NCI-H510A treated with DMSO at 0.1 percent for 48 hours (cell line): Measurements from ENCODE around the gene ANKS4B.
"Not testable (repeated sequence)": the region's sequence is repeated elsewhere in the genome, so short reads cannot be mapped to it uniquely, and the experiment has no call there.

Experiments used
- DNase-seq: peaks from one replicate; lab custom pipeline; 2025; lab: John Stamatoyannopoulos, UW

ANKS4B gene

DNA sequence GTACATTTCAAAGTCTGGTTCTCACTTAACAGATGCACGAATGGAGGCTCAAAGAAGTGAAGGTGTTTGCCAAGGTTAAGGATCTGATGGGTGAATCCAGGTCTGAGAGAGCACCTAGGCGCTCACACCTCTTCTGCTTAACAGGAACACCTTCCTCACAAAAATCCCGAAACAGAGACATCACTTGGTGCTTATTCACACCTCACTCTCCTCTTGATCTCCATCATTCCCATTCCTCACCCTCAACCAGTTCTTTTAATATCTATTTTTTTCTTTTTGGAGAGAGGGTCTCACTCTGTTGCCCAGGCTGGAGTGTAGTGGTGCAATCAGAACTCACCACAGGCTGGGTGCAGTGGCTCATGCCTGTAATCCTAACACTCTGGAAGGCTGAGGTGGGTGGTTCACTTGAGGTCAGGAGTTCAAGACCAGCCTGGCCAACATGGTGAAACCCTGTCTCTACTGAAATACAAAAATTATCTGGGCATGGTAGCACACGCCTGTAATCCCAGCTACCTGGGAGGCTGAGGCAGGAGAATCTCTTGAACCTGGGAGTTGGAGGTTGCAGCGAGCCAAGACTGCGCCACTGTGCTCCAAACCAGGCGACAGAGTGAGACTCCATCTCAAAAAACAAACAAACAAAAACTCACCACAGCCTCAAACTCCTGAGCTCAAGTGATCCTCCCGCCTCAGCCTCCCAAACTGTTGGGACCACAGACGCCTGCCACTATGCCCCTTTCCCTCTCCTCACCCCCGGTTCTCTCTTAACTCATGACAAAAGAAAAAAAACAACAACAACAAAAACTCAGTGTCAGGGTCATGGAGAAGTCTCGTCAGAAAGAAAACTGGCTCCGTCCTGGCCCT, 29.5 kb downstream of the ANKS4B start:
- DNase-seq: no peak

DNA sequence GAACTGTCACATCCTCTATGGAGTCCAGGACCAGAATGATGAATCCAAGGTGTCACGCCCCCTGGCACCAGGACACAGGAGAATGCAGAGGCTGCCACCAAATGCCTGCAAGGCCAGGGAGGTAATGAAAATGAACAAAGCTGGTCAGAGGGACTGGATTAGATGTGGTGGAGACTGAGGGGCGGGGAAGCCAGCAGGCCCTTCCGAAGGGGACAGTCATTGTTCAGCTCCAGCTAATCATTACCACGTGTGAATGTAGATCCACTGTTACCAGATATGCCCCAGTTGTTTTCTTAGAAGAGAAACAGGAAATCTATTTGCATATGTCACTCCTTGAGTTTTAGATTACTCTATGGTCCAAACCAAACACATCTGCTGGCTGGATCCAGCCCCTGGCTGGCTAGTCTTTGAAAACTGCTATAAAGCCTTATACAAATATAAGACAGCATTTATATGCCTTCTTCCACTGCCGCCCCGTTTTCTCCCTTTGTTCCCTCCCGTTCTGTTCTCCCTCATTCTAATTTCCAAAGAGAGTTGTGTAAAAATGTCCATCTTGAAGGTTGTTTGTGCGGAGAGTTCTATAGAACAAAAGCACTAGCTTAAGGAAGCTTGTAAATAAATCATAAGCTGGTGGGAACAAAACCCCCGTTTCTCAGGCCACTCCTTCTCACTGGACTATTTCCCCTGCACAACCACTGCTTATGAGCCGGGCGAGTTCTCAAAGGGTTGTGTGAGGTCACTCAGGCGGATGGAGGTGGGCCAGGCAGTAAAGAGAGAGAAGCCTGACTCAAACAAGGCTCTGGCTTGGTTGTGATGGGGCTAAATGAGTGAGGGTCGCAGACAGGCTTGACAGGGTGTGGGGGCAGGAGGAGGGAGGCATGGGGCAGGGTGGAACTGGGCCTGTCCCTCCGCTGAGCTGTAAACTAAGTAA, 30.4 kb downstream of the ANKS4B start:
- DNase-seq: peak; percentile 81

DNA sequence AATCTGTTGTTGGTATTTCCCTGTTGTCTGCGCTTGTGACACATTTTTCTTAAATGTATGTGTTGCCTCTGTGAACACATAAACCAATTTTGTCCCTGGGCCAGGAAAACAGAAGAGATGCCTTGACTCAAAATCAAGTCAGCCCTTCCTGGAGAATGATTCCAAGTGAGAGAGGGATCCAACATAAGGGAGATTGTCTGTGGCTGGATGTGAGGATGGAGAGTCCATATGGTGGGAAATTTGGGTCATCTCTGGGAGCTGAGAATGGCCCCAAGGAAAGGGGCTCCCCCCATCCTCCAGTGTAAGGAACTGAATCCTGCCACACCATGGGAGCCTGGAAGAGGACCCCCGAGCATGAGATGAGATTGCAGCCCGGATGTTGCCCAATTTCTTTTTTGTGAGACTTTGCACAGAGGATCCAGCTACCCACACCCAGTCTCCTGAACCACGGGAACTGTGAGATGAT, 31.1 kb downstream of the ANKS4B start:
- no peak for DNase-seq

DNA sequence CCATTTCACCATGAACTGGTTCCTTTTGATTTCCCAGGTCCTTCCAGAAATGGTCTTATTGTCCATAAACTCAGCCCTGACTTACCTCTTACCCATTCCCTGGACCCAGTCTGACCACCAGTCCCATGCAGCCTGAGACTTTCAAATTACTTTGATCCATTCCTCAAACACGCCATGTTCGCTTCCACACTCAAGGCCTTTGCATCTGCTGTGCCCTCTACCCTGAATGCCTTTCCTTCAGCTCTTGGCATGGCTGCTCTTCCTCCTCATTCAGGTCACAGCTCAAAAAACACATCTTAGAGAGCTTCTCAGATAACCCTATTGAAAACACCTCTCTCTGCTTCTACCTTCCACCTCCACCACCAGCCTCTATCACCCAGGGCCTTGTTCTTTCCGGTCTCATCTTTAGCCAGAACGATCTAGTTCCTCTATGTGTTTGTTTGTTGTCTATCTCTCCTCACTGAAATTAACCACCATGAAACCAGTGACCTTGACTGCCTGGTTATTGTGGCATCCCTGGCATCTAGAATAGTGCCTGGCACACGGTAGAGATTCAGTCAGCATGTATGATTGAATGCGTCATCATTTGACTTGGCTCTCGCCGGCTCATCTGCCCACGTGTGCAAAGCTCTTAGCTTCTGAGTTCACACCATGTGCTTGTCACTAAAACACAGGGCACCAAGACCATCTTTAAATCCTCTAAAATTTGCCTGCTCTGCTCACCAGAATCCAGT, 31.8 kb downstream of the ANKS4B start:
- DNase-seq: no peak

DNA sequence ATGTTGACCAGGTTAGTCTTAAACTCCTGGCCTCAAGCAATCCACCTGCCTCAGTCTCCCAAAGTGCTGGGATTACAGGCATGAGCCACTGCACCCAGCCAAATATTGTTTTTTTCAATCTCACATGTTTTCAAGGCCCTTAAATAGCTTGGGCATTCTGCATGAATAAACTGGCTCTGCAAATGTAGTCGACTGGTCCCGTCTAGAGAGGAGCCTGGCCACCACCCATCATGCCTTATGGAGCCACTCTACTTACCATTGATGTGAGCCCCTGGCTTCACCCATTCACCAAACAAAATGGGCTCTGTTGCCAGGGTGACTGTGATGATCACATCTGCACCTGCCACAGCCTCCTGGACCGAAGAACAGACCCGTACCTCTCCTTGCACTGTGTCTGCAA, 33.8 kb downstream of the ANKS4B start:
- no peak for DNase-seq

DNA sequence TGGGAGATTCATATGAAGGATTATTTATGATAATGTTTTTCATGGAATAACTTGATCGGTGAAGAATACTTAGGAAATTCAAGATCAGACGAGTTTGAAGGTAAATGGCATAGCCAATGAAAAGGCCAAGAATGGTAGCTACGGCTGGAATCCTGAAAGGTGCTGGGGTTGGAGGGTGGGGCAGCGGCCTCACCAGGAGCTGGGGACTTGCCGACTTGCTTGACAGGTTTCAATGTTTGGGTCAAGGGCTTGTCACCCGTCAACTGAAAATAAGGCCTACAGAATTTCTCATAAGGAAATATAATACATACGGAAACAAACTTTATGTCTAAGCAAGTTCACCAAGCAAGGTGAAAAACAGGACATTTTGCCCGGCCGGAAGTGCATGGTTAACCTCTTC, 34.7 kb downstream of the ANKS4B start:
- DNase-seq: no peak

DNA sequence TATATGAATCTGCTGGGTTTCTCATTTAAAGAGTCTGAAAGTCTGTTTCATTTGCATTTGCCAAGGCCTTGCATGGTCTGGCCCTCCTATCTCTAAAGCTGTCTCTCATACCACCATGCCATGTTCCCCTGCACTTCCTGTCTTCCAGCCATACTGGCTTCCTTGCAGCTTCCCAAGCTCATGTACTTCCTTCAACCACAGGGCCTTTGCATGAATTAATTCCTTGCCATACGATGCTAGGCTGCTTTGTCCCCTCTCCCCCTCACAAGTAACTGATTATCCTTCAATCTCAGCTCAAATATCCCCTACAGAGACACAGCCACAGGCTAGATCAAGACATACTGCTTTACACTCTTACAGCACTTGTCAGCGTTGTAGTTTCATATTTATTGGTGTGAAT, 38.8 kb downstream of the ANKS4B start:
- DNase-seq: no peak

DNA sequence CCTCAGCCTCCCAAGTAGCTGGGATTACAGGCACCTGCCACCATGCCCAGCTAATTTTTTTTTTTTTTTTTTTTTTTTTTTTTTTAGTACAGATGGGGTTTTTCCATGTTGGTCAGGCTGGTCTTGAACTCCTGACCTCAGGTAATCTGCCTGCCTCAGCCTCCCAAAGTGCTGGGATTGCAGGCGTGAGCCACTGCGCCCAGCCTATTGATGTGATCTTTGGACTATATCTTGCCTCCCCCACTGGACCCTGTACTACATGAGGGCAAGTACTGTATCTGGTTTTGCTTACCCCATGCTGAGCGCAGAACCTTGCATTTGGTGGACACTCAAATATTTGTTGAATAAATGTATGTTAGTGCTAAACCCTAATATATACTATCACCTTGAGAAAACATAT, 39.3 kb downstream of the ANKS4B start:
- not testable (repeated sequence) for DNase-seq

DNA sequence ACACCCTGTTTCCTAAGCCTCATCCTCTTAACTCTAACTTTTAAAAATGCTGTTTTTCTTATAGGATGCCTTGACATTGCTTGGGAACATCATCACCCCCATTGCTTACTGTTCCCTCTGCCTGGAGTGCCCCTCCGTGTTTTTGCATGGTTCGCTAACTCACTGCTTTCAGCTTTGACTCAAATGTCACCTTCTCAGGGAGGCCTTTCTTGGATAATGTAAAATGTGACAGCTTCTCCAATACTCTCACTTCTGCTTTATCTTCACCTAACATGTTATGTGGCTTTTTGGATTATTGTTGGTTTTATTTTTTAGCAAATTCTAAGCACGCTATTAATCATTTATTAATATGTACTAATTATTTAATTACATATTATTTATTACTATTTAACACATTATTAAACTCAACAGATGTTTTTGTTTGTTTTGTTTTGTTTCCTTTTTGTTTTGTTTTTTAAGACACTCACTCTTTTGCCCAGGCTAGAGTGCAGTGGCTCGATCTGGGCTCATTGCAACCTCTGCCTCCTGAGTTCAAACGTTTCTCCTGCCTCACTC, 40.8 kb downstream of the ANKS4B start:
- no peak for DNase-seq

DNA sequence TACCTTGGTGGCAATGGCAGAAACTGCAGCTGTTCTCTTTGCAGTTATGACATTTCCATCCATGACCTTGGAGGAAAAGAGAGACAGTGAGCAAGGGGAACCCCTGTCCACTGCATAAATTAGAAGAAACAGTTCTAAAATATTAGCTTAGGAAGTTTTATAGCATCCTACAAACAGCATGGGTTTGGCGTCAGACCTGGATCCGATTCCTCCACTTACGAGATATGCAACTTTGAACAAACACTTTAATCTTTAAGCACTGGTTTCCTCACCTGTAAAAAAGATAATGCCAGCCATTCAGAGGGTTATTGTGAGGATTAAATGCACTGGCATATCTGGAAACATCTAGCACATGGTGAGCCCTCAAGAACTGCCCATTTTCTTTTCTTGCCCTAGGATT, 42.0 kb downstream of the ANKS4B start:
- no peak for DNase-seq

DNA sequence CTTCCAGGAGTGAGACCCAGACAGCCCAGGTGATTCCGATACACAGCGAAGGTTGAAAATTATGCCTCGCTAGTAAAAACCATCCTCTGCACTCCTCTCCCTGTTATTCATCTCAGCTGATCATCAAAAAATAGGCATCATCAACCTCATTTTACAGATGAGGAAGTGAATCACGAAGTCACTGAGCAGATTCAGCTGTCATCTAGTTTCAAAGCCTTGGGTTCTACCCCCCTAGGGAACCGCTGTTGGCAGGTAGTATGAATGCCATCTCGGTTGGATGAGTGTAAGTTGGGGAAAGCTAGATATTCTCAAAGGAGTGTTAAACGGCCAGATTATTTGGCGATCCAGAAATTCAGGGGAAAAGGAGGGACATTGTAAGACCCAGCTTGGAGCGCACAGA, 42.6 kb downstream of the ANKS4B start:
- no peak for DNase-seq

DNA sequence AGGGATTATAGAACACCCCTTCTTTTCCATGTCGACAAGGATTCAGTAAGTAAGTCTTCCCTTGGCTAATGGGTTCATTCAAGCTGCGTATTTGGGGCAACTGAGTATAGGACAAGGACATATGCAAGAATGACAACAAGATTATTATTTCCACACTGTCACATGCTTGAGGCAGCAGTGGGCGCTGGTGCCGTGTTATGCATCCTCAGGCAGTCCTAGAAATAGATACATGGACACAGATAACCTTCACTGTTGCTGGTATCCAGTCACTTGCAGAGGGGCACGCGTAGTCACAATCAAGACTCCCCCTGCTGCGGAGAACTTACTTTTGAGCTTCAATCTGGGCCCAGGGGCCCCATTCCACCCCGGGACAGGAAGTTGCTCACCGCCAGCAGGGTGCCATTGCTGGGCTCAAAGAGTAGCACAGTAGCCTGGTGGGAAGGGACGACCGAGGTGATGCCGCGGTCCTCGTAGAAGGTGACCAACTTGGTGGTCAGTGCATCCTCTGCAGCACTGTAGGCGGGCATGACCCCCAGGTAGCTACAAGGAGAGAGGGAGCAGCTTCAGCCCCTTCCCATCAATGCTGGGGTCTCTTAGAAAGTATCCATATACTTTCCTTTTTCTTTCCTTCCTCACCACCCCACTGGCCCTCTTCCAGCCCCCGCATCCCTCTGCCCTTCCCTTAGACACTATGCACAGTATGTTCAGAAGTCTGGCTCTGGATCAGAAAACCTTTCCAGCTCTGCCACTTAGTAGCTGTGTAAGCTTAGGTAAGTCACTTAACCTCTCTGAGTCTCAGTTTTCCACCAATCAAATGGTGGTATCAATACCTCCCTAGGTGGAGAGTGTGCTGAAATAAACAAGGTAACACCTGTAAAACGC, 43.8 kb downstream of the ANKS4B start:
- no peak for DNase-seq

DNA sequence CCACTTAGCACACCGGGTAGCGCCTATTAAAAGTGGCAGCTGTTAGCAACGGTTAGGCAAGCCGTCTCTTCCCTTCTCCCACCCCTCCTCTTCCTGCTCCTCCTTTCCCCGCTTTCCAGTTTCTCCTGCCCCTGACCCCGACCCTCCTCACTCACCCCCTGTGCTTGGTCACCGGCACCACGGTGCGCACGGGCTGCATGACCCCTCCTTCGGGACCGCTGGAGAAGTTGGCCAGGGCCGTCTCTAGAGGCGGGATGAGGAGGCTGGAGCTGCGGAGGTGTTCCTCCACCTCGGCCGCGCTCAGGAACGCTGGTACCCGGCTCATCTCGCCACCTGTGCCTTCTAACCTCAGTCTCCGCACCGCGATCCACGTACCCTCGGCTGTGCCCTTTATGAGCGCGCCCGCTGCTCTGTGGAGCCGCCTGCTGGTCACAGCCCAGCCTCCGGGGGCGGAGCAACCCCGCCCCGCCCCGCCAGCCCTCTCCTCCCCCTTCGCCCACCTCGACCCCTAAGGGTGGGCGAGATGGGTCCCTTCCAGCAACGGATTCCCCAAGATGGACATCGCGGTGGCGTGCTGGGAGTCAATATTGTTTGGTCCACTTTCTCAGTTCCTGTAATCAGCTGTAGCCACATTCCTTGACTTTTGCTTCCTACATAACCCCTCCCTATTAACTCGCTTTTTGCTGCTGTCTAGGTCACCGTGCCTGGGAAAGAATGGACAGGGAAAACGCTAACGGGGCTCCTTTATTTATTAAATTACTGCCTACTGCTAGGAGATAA, 44.6 kb downstream of the ANKS4B start, which contains the start of gene CRYM:
Gene CRYM, minus strand, starts transcription at position 364 of the 780 bp plus-strand sequence. Its CDS starts 39 bp downstream, at position 325.
- DNase-seq: peak; percentile 88

DNA sequence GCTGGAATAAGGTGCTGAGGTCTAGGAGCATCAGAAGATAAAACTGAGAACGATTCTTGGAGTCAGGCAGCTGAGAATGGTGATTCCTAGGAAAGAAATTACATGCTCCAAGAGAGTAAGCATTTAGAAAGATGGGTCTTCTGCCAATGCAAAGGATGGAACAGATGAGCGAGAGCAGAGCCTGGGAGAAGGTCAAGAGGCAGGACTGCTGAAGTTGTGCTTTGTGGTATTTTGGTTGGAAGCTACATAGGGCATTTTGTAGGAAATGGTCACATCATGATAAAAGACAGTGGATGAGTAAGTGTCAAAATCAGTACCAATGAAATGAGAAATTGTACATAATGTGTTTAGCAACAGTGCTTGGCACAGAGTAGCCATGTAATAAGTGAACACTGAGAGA, 46.0 kb downstream of the ANKS4B start:
- DNase-seq: no peak

DNA sequence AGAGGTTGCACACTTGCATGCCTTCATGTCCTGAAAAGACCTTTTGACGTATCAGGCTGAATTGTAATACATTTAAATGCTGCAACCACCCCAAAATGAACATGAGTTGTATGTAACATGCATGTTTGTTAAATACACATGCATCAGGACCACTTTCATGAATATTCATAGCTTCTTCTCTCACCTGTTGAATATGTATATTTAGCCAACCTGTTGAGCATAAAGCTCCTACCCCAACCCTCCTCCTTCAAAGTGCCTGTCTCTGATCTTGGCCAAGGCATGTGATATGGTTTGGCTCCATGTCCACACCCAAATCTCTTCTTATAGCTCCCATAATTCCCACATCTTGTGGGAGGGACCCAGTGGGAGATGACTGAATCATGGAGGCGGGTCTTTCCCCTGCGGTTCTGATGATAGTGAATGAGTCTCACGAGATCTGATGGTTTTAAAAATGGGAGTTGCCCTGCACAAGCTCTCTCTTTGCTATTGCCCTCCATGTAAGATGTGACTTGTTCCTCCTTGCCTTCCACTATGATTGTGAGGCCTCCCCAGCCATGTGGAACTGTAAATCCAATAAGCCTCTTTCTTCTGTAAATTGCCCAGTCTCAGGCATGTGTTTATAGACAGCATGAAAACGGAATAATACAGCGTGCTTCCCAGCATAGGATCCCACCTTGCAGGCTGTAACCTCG, 48.3 kb downstream of the ANKS4B start:
- DNase-seq: no peak

DNA sequence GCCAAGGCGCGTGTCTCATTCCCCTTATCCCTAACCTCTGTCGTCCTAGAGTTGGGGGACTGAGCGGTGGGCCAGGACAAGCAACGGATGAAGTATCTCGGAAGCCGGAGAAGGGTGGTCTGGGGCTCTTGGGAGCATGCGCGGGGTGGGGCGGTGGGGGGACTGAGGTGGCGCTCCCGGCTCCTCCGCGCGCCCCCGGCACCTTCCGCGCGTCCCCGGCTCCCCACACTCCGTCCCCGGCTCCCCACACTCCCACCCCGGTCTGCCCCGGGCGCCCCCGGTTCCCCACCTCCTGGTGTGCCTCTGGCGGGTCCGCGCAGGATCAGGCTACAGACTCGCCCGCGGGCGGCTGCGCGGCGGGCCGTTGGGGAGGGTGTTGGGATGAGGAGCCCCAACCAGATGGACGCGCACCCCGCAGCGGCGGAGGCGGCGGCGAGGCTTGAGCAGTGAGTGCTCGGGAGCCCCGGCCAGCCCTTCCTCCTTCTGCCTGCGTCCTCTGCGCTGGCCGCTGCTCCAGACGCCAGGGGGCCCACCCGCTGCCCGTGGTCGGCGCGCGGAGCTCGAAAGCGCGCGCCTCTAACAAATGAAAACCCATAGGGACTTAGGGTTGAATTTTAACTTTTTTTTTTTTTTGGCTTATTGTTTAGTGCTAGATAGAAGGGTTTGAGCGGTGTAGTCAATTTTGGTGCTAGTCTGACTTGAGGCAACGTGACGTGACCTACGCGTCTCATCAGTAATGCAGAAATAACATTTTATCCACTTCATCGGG, 50.2 kb downstream of the ANKS4B start:
- DNase-seq: peak; percentile 36

DNA sequence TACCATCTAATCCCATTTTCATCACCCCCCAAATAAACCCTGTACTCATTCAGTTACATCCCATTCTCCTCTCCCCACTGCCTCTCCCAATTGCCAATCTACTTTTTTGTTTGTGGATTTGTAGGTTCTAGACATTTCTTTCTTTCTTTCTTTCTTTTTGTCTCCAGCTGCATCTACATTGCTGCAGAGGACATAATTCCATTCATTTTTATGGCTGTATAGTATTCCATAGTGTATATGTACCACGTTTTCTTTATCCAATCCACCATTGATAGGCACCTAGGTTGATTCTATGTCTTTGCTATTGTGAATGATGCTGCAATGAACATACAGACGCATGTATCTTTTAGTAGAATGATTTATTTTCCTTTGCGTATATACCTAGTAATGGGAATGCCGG, 50.9 kb downstream of the ANKS4B start:
- DNase-seq: no peak

DNA sequence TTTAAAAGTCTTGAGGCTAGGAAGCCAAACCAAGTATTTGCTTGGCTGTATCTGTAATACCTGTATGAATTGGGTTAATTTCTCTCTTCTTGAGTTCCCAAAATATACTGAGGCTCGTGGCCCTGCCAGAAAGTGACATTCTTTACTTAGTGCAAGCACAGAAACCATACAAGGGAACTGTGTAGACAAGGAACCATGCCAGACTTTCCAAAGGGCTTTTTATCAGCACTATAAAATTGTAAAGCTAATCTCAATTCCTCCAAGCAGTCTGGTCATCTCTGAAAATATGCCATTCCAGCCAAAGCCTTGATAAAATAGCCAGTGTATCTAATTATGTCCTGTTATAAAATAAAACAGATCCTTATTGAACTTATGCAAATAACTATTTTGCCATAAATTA, 51.8 kb downstream of the ANKS4B start:
- DNase-seq: no peak

DNA sequence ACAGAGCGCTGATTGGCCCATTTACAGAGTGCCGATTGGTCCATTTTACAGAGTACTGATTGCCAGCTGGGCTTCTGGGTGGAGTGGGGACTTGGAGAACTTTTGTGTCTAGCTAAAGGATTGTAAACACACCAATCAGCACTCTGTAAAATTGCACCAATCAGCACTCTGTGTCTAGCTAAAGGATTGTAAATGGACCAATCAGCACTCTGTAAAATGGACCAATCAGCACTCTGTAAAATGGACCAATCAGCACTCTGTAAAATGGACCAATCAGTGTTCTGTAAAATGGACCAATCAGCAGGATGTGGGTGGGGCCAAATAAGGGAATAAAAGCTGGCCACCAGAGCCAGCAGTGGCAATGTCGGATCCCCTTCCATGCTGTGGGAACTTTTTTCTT, 56.3 kb downstream of the ANKS4B start:
- DNase-seq: not testable (repeated sequence)
